Testis (tissue), 3 donors: ENCODE measurements around the gene RPS14. TPM values are rescaled to one million over a fixed set of nuclear protein-coding genes. Genes with fewer than 3 reads are reported as not detected.

ENCODE experiments used
- DNase-seq: peaks from one replicate; pipeline ENCODE4 v3.0.0-alpha.2; 2019
- H3K27ac ChIP-seq, 2 donors: fragments of 200-600 bp; sonication (generic); one replicate each; pipeline ENCODE4 v1.5.1; 2019
- H3K27me3 ChIP-seq: fragments of 200-600 bp; sonication (generic); one replicate; pipeline ENCODE4 v1.5.1; 2019
- H3K36me3 ChIP-seq: fragments of 200-600 bp; sonication (generic); one replicate; pipeline ENCODE4 v1.5.1; 2017; ENCODE audit warnings: low read depth; ENCODE audit errors: missing control alignments
- H3K4me1 ChIP-seq: fragments of 200-600 bp; sonication (generic); one replicate; pipeline ENCODE4 v1.5.1; 2019
- H3K4me3 ChIP-seq, 2 donors: fragments of 200-600 bp; sonication (generic); one replicate each; pipeline ENCODE4 v1.5.1; 2017 to 2019
- H3K9me3 ChIP-seq: fragments of 200-600 bp; sonication (generic); one replicate; pipeline ENCODE4 v1.5.1; 2017
- CTCF ChIP-seq, 3 experiments: fragments of 450-650 bp in 2 of 3; fragments of 200-600 bp in 1 of 3; sonication (generic) in 1 of 3; IDR thresholded peaks; one replicate each; pipeline ENCODE4 v1.5.1; 2016 to 2019; ENCODE audit warnings: antibody characterized with exemption in 3 of 3, mild to moderate bottlenecking in 2 of 3, moderate library complexity in 1 of 3
- POLR2A ChIP-seq: fragments of 450-650 bp; IDR thresholded peaks from one replicate; pipeline ENCODE4 v1.6.1; 2017; ENCODE audit warnings: antibody characterized with exemption, mild to moderate bottlenecking, moderate library complexity
- WGBS, 2 donors: methylation state at CpG; one replicate each; pipeline ENCODE4 v1.1.5; 2018; 5-methylcytosine and 5-hydroxymethylcytosine counted together
- intact Hi-C: fragments of 100-400 bp; cut with DNase I; formaldehyde crosslinking; loops from one replicate; pipeline ENCODE4 v1.15.1; 2023; ENCODE audit warnings: low total_unique reads
- polyA plus RNA-seq: library from polyadenylated mRNA; stranded (reverse); fragments of 350-450 nt; fragmentation: Illumina TruSeq; extraction: RNeasy Lipid Tissue Mini Kit (QIAGEN cat#74804); gene quantifications from one replicate; pipeline ENCODE4 v1.2.3, GENCODE V29; 2014; ENCODE audit warnings: low read depth, low replicate concordance; ENCODE audit not compliant: insufficient read depth
- total RNA-seq, 2 donors: library from RNA; depleted of rRNA; stranded (reverse); fragments of >200 nt; gene quantifications; one replicate each; pipeline ENCODE4 v1.2.3, GENCODE V29; 2016

RPS14 gene
- total and polyA plus RNA-seq, 3 donors from 2014 or later, result 781 to 1,273 (median 1,234) TPM

DNA sequence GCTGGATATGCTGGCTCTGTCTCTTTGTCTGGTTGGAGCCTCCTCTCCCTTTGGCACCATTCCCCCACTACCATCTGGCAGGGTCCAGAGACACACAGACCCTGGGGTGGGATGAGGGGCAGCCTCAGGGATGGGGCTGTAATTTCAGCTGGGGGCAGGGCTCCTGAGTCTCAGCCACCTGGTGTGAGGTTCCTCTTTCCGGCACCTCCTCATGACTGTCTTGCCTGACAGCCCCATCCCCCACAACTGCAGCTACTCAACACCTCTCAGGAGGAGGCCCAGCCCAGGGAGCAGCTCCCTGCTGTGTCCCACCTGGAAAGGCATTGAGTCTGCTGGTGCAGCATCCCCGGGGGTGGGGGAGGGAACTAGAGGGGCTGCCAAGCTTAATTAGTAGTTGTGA lies 11.7 kb upstream of the RPS14 start:
- peaks cover 36% of the 10 kb centered on the region for H3K4me1 ChIP-seq
- H3K9me3 ChIP-seq, result no peaks in the 10 kb centered on the region
- intact Hi-C loops, result loop anchor here (10.0 kb wide), 1 partner anchor 64 kb away; no protein-coding TSS in a partner anchor
- DNase-seq, result no peak
- no peaks in the 10 kb centered on the region for H3K27me3 ChIP-seq
- no peak for TF ChIP-seq POLR2A
- H3K4me3 ChIP-seq, result no peak overlapping the region
- WGBS, 2 donors, result 63 to 86% methylated on average over 2 of the region's 2 CpGs
- no peak overlapping the region for H3K27ac ChIP-seq
- H3K36me3 ChIP-seq, result no peaks in the 10 kb centered on the region

GRCh38 chr5:150460781-150461180 lies 11.2 kb upstream of the RPS14 start:
- TF ChIP-seq POLR2A (no peak), CTCF (IDR thresholded peaks at IDR 0.05) (no peak)
- DNase-seq, result no peak
- 25 to 72% methylated on average over 2 of the region's 2 CpGs for WGBS, 2 donors
- intact Hi-C loops, result loop anchor here (10.0 kb wide), 1 partner anchor 64 kb away; no protein-coding TSS in a partner anchor
- H3K4me3 ChIP-seq, result no peak overlapping the region
- no peaks in the 10 kb centered on the region for H3K27me3 ChIP-seq
- peaks cover 36% of the 10 kb centered on the region for H3K4me1 ChIP-seq
- H3K36me3 ChIP-seq, result no peaks in the 10 kb centered on the region
- H3K27ac ChIP-seq, result no peak overlapping the region
- H3K9me3 ChIP-seq, result no peaks in the 10 kb centered on the region

DNA sequence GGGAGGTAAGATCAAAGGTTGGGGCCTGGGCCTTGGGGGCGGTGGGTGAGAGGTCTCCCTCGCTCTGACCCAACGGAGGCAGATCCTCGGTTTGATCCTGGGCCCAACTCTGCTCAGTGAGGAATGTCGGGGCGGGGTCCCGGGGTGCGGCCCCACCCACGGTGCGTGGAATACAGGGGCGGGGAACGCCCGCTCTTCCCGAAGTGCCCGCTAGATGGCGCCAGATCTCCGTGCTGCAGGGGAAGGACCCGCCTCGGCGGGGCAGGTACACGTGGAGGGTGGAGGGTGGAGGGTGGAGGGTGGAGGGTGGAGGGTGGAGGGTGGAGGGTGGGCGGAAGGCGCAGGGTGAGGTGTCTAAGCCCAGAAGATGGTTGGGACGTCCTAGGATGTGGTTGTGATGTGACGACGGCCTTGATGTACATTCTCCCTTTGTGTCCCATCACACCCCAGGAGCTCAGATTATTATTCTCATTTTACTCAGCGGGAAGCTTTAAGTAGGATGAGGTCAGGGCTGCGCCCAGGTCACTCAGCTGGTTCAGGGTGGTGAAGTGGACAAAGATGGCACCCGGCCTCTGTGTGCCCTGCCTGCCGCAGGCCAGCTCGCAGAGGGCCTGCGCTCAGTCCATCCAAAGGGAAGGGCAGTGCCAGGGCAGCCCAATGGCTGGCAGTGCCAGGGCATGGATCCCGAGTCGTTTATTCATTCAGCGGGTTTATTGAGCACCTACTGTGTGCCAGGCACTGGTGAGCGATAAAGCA lies 9.4 kb upstream of the RPS14 start:
- 9 to 10% methylated on average over 32 to 36 of the region's 36 CpGs for WGBS, 2 donors
- Histone ChIP-seq H3K4me3 (peak overlapping the region in 1 of 2 donors; percentile 1), H3K27ac (peak overlapping the region in 1 of 2 donors; percentile 25)

GRCh38 chr5:150457562-150458240 lies 8.2 kb upstream of the RPS14 start:
- Histone ChIP-seq H3K27ac (no peak overlapping the region), H3K36me3 (no peaks in the 10 kb centered on the region), H3K27me3 (no peaks in the 10 kb centered on the region), H3K9me3 (no peaks in the 10 kb centered on the region), H3K4me1 (peaks cover 17% of the 10 kb centered on the region), H3K4me3 (no peak overlapping the region)
- no peak for TF ChIP-seq CTCF (IDR thresholded peaks at IDR 0.05)
- no peak for TF ChIP-seq POLR2A
- WGBS, 2 donors, result 85 to 91% methylated on average over 10 to 16 of the region's 16 CpGs
- intact Hi-C loops, result no loop called here
- DNase-seq, result no peak

More for the DNA sequence above, 9.4 kb upstream of the RPS14 start:
- intact Hi-C loops, result no loop called here
- DNase-seq, result peak; percentile 87
- no peak for TF ChIP-seq POLR2A
- TF ChIP-seq CTCF (IDR thresholded peaks at IDR 0.05), result peak; percentile 69 to 92 (median 83)
- Histone ChIP-seq H3K27me3 (no peaks in the 10 kb centered on the region), H3K4me1 (peaks cover 21% of the 10 kb centered on the region), H3K36me3 (no peaks in the 10 kb centered on the region), H3K9me3 (no peaks in the 10 kb centered on the region)

- Histone ChIP-seq H3K4me1 (peaks cover 17% of the 10 kb centered on the region), H3K27ac (no peak overlapping the region), H3K36me3 (no peaks in the 10 kb centered on the region), H3K9me3 (no peaks in the 10 kb centered on the region), H3K4me3 (no peak overlapping the region), H3K27me3 (no peaks in the 10 kb centered on the region)
- intact Hi-C loops, result no loop called here
- DNase-seq, result no peak
- TF ChIP-seq CTCF (IDR thresholded peaks at IDR 0.05), result no peak
- no peak for TF ChIP-seq POLR2A
- 74 to 83% methylated on average over 6 of the region's 6 CpGs for WGBS, 2 donors
These were observed 7.6 kb upstream of the RPS14 start for GRCh38 chr5:150457121-150457520.
